Measurements from ENCODE around the gene KCNQ1.

The KCNQ1 gene

GRCh38 chr11:2533587-2534133, 88.9 kb downstream of the KCNQ1 start:
- DNase-seq (ENCODE audit: low read depth, low spot score): no peak

GRCh38 chr11:2534134-2534956, 89.5 kb downstream of the KCNQ1 start:
- DNase-seq (ENCODE audit: low read depth, low spot score): no peak

GRCh38 chr11:2534957-2535672, 90.3 kb downstream of the KCNQ1 start:
- DNase-seq (ENCODE audit: low read depth, low spot score): no peak

DNA sequence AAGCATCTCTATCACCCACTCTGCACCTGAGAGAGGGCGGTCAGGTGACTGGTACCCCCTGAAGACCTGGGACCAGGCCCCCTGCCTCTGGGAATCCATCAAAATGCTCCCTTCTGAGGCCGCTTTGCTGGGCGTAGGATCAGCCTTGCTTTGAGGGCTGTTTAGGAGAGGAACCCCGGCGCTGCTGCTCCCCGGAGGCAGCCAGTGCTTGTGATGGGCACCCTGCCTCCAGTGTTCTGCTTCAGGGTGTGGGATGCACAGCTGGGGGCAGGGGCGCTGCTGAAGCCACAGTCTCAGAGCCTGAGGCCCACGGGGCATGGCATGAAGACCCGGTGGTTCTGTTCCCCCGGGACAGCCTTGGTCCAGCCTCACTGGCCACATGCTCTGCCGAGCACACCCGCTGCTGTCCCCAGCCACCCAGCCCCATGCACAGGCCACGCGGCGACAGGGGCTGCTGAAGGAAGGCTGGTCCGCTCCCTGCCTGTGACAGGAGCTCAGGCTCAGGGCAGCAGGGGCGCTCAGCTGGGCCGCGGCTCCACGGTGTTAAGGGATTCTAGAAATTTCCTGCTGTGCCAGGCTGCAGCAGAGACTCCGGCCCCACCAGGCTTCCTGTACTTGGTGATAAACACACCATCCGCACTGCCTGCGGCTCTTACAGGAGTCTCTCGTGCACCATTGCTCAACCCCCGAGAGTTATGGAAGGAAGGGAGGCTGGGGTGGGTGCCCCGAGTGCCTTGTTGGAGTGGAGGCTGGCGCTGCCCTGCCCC, 91.0 kb downstream of the KCNQ1 start:
- no peak for DNase-seq (ENCODE audit: low read depth, low spot score)

- DNase-seq (ENCODE audit: low read depth, low spot score): no peak
Observed at GRCh38 chr11:2536440-2536989, 91.7 kb downstream of the KCNQ1 start.

DNA sequence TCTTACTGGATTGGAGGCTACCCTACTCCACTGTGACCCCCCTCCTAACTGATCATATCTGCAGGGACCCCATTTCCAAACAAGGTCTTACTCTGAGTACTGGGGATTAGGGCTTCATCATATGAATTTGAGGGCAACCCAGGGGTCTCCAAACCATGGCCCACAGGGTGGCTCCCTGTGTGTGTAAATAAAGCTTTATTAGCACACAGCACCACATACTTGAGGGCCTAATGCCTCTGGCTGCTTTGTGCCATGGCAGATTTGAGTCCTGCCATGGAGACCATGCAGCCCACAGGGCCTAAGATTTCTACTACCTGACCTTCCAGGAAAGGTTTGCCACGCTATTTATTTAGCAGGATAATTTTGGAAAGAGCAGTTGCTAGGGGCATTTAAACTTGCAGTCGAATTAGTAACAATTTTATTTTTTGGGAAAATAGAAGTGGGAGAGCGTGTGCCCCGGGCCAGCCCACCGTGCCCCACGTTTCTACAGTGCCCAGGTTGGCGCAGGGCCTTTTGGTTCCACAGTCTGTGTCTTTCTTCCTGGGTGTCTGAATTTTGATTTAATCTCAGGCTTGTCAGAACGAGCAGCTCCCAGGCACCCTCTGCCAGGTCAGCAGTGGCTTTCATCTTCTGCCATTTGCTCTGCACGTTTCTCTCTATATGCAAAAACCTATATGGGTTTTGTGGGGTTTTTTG, 92.3 kb downstream of the KCNQ1 start:
- no peak for DNase-seq (ENCODE audit: low read depth, low spot score)

- DNase-seq (ENCODE audit: low read depth, low spot score): no peak
Observed at GRCh38 chr11:2537896-2538724, 93.3 kb downstream of the KCNQ1 start.

- DNase-seq (ENCODE audit: low read depth, low spot score): no peak
Observed at GRCh38 chr11:2538951-2539350, 94.1 kb downstream of the KCNQ1 start.

GRCh38 chr11:2539371-2540222, 94.8 kb downstream of the KCNQ1 start:
- no peak for DNase-seq (ENCODE audit: low read depth, low spot score)

GRCh38 chr11:2540223-2540991, 95.6 kb downstream of the KCNQ1 start:
- DNase-seq (ENCODE audit: low read depth, low spot score): no peak

GRCh38 chr11:2540992-2541680, 96.3 kb downstream of the KCNQ1 start:
- no peak for DNase-seq (ENCODE audit: low read depth, low spot score)

GRCh38 chr11:2541881-2542361, 97.1 kb downstream of the KCNQ1 start:
- DNase-seq (ENCODE audit: low read depth, low spot score): no peak

- DNase-seq (ENCODE audit: low read depth, low spot score): no peak
Observed at GRCh38 chr11:2542406-2542805, 97.6 kb downstream of the KCNQ1 start.

DNA sequence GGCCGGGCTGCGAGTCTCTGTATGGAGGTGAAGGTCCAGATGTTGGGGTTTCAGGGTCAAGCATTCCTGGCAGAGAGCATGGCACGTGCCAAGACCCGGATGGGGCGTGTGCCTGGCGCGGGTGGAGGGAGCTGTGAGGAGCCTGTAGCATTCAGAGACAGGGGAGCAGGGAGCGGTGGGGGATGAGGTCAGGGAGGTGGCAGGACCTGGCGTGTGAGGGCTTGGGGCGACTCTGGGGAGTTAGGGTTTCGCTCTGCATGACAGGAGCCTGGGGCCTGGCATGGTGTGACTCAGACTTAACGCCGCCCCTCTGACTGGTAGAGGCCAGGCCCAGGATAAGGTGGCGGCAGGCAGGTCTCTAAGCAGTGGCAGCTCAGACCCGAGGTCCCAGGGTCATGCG, 103.0 kb downstream of the KCNQ1 start:
- DNase-seq (ENCODE audit: low read depth, low spot score): no peak

GRCh38 chr11:2548596-2548995, 103.8 kb downstream of the KCNQ1 start:
- DNase-seq (ENCODE audit: low read depth, low spot score): no peak

GRCh38 chr11:2549080-2549479, 104.3 kb downstream of the KCNQ1 start:
- DNase-seq (ENCODE audit: low read depth, low spot score): no peak

DNA sequence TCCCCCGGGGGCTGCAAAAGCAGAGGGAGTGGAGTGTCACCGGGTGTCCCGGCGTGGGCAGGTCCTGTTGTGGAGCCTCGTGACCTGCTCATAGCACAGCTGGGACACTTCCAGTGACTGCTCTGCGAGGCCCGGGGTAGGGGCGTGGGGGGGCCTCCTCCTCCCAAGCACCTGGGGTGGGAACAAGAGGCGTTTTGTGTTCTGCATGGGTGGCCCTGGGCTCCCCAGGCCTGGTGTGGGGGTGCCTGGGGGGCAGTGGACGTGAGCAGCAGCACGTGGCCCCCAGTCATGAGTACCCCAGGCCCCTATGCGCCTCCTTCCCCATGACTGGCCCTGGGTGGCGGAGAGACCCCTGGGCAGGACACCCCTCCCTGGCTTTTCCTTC, 104.7 kb downstream of the KCNQ1 start:
- no peak for DNase-seq (ENCODE audit: low read depth, low spot score)

Measured in activated naive CD8-positive, alpha-beta T cell treated with anti-CD3 and anti-CD28 coated beads, Interleukin-2, amount 50 U/mL, for 16 hours (primary cell).